ENCODE measurements around the gene ADGRG3. TPM values are rescaled to one million over a fixed set of nuclear protein-coding genes. Genes with fewer than 3 reads are reported as not detected.

Gene ADGRG3
- total and polyA plus RNA-seq, 10 of the 15 experiments (the other 5 are each of a cell fraction or from before 2014, with no cell fraction given) = 0.10 to 0.11 (median 0.10) TPM; not detected in 7

GRCh38 chr16:57724531-57724930 is 56.4 kb downstream of the ADGRG3 start (continued):
- no peak for TF ChIP-seq BCLAF1 (IDR thresholded peaks at IDR 0.05)
- no peak for TF ChIP-seq PRDM15 (CRISPR knock-in tag; IDR thresholded peaks at IDR 0.05)

- in situ Hi-C loops (cut with MboI) = no loop called here
- Histone ChIP-seq H3K27me3 (replicated peaks in 1 of 2; ENCODE audit: control insufficient read depth in 2 of 2, insufficient read depth in 2 of 2, low read length in 1 of 2) (no peaks in the 10 kb centered on the region), H3K4me2 (ENCODE audit: control insufficient read depth, insufficient read depth) (no peak overlapping the region), H3K9ac (ENCODE audit: control insufficient read depth, insufficient read depth, low read length) (no peak overlapping the region), H3K4me3 (no peak overlapping the region), H3K36me3 (ENCODE audit: control insufficient read depth in 2 of 2, insufficient read depth in 2 of 2, low read length in 1 of 2) (no peaks in the 10 kb centered on the region), H3K79me2 (ENCODE audit: control insufficient read depth, insufficient read depth, low read length) (no peaks in the 10 kb centered on the region), H2AFZ (ENCODE audit: control insufficient read depth, low read depth, low read length) (no peak overlapping the region), H3K9me3 (replicated peaks; ENCODE audit: control insufficient read depth, insufficient read depth, low read length) (no peaks in the 10 kb centered on the region), H3K4me1 (ENCODE audit: control insufficient read depth, insufficient read depth, low read length) (no peaks in the 10 kb centered on the region), H3K27ac (ENCODE audit: control insufficient read depth, insufficient read depth) (no peak overlapping the region), H4K20me1 (ENCODE audit: control insufficient read depth, insufficient read depth) (no peaks in the 10 kb centered on the region)
- no peak for DNase-seq (ENCODE audit: low read depth, low spot score)
- FAIRE-seq = peak; percentile 41
- ATAC-seq = peak; percentile 52
- ChIA-PET SMC1A (ENCODE audit: uncharacterized antibody, unreplicated experiment) (interaction anchor here (0.7 to 2.6 kb wide), 2 partner anchors 11 to 76 kb away, joined by 3 to 12 read pairs; partner anchors contain the start of gene KATNB1), CTCF (interaction anchor here (1.3 kb wide), 1 partner anchor 76 kb away, joined by 4 read pairs; no protein-coding TSS in a partner anchor), POLR2A (no interaction called here), RAD21 (ENCODE audit: unreplicated experiment) (interaction anchor here (1.0 to 1.5 kb wide), 2 partner anchors 10 to 124 kb away, joined by 3 to 4 read pairs; partner anchors contain the start of gene KATNB1)
- intact Hi-C loops (cut with micrococcal nuclease; ENCODE audit: unreplicated experiment) = no loop called here
- 9% methylated on average over 5 of the region's 5 CpGs for WGBS (ENCODE audit: insufficient coverage, insufficient replicate concordance, low lambda C conversion rate, missing lambda C conversion rate)
- no TSS peak for BruUV-seq (replicated peaks)
- TF ChIP-seq EED (IDR thresholded peaks at IDR 0.05; ENCODE audit: low read depth) = no peak
- no peak for TF ChIP-seq MYB (IDR thresholded peaks at IDR 0.05; ENCODE audit: borderline replicate concordance, low read depth, low read length)
- TF ChIP-seq IKZF2 (IDR thresholded peaks at IDR 0.05) = peak in 1 of 2 experiments; percentile 17; a peak in 1 of 4 replicates
- no peak for TF ChIP-seq FOXK2 (IDR thresholded peaks at IDR 0.05)
- no peak for TF ChIP-seq CEBPZ (IDR thresholded peaks at IDR 0.05; ENCODE audit: low read depth, low read length)
- no peak for TF ChIP-seq CREM (IDR thresholded peaks at IDR 0.05; ENCODE audit: low read depth)
- TF ChIP-seq RUNX3 (IDR thresholded peaks at IDR 0.05; ENCODE audit: low read length) = no peak
- TF ChIP-seq KDM1A (IDR thresholded peaks at IDR 0.05; ENCODE audit: borderline replicate concordance) = no peak
- TF ChIP-seq MAX (IDR thresholded peaks at IDR 0.05; ENCODE audit: low read depth, low read length) = no peak
- TF ChIP-seq ZNF274 (IDR thresholded peaks at IDR 0.05; ENCODE audit: insufficient read depth, insufficient read length) = no peak
- TF ChIP-seq ETV6 (conservative IDR thresholded peaks at IDR 0.05 in 1 of 2, IDR thresholded peaks at IDR 0.05 in 1 of 2; ENCODE audit: borderline replicate concordance in 1 of 2, low read depth in 1 of 2) = no peak
Observed at GRCh38 chr16:57725151-57725550, 57.0 kb downstream of the ADGRG3 start.
